ENCODE data around the gene CXCL3.

CXCL3 gene

GRCh38 chr4:74012130-74012529 lies 26.4 kb downstream of the CXCL3 start:
- no peak for FAIRE-seq

GRCh38 chr4:74009307-74009706 lies 29.2 kb downstream of the CXCL3 start:
- FAIRE-seq = no peak

- FAIRE-seq = no peak
Observed at GRCh38 chr4:74006009-74006476, 32.4 kb downstream of the CXCL3 start.

- FAIRE-seq = no peak
Observed at GRCh38 chr4:74005528-74005927, 33.0 kb downstream of the CXCL3 start.

- FAIRE-seq = no peak
Observed at GRCh38 chr4:74004668-74005067, 33.8 kb downstream of the CXCL3 start.

- no peak for FAIRE-seq
Observed at GRCh38 chr4:74000301-74000700, 38.2 kb downstream of the CXCL3 start.

- no peak for FAIRE-seq
Observed at GRCh38 chr4:73998040-73999011, 40.2 kb downstream of the CXCL3 start, which contains the start of gene CXCL5. TSS of gene CXCL5 (minus strand) at chr4:73998677. CDS start at chr4:73998581, 96 bp downstream.

- FAIRE-seq = no peak
Observed at GRCh38 chr4:73992050-73992449, 46.4 kb downstream of the CXCL3 start.

GRCh38 chr4:73991742-73992000 lies 46.8 kb downstream of the CXCL3 start:
- no peak for FAIRE-seq

GRCh38 chr4:73990988-73991741 lies 47.3 kb downstream of the CXCL3 start:
- FAIRE-seq = no peak

GRCh38 chr4:73989928-73990327 lies 48.6 kb downstream of the CXCL3 start:
- no peak for FAIRE-seq

GRCh38 chr4:73989031-73989430 lies 49.5 kb downstream of the CXCL3 start:
- FAIRE-seq = no peak

GRCh38 chr4:73988061-73988460 lies 50.4 kb downstream of the CXCL3 start, which contains the start of gene PPBP:
TSS of gene PPBP (minus strand) at chr4:73988190. CDS start at chr4:73988103, 87 bp downstream.
- FAIRE-seq = no peak

Measured in A204.1 (cell line).